HepG2 (cell line): ENCODE data around the gene CAST. TPM values are rescaled to one million over a fixed set of nuclear protein-coding genes. Genes with fewer than 3 reads are reported as not detected.

Source experiments
- CCDC6 ChIP-seq: sonication (generic); formaldehyde crosslinking; IDR thresholded peaks from 2 replicates; pipeline ENCODE4 v1.8.1; 2022; ENCODE audit warnings: mild to moderate bottlenecking, missing genetic modification reagents, moderate library complexity
- CEBPB ChIP-seq: IDR thresholded peaks from 2 replicates; pipeline ENCODE4 v1.6.1; 2011; ENCODE audit warnings: low read depth, low read length, improper control_type of control experiment, borderline replicate concordance
- EED ChIP-seq: sonication (generic); formaldehyde crosslinking; IDR thresholded peaks from 2 replicates; pipeline ENCODE4 v1.5.0; 2020; ENCODE audit warnings: mild to moderate bottlenecking, missing genetic modification reagents
- GATAD2A ChIP-seq: IDR thresholded peaks from 2 replicates; pipeline ENCODE4 v1.6.1; 2016
- HOXA9 ChIP-seq: sonication (generic); formaldehyde crosslinking; IDR thresholded peaks from 2 replicates; pipeline ENCODE4 v1.8.1; 2022; ENCODE audit warnings: missing genetic modification reagents, mild to moderate bottlenecking, moderate library complexity, borderline replicate concordance
- MAX ChIP-seq: IDR thresholded peaks from 2 replicates; pipeline ENCODE4 v1.6.1; 2012; ENCODE audit warnings: inconsistent platforms
- YEATS4 ChIP-seq: sonication (generic); formaldehyde crosslinking; IDR thresholded peaks from 2 replicates; pipeline ENCODE4 v1.4.0; 2020; ENCODE audit warnings: missing genetic modification reagents, borderline replicate concordance
- ZFAT ChIP-seq: sonication (generic); formaldehyde crosslinking; conservative IDR thresholded peaks from 2 replicates; pipeline ENCODE4 v1.8.1; 2023; ENCODE audit warnings: missing genetic modification reagents, inconsistent platforms
- ZNF678 ChIP-seq: sonication (generic); formaldehyde crosslinking; IDR thresholded peaks from 2 replicates; pipeline ENCODE4 v1.4.0; 2020; ENCODE audit warnings: mild to moderate bottlenecking, missing genetic modification reagents
- ZSCAN21 ChIP-seq: sonication (generic); formaldehyde crosslinking; IDR thresholded peaks from 2 replicates; pipeline ENCODE4 v1.8.0; 2022; ENCODE audit warnings: mild to moderate bottlenecking, missing genetic modification reagents, moderate library complexity, borderline replicate concordance
- polyA plus RNA-seq, 8 experiments: library from polyadenylated mRNA; depleted of rRNA in 3 of 8; stranded (reverse) in 7 of 8; unstranded in 1 of 8; fragments of >200 nt; fragmentation: Illumina TruSeq in 4 of 8; extraction: Trizol in 4 of 8; gene quantifications; 2 replicates each; pipeline versions ENCODE4 v1.2.1 to v1.2.3, GENCODE V29; 2011 to 2016; ENCODE audit warnings: low read depth in 4 of 8, missing spikeins in 1 of 8, mixed read lengths in 1 of 8; ENCODE audit not compliant: insufficient read depth in 1 of 8
- total RNA-seq, 5 experiments: library from RNA; depleted of rRNA; stranded (reverse); fragments of >200 nt; fragmentation: Illumina TruSeq; extraction: Trizol; gene quantifications; 2 replicates each; pipeline ENCODE4 v1.2.3, GENCODE V29; 2016; ENCODE audit warnings: low read depth in 1 of 5
- TF ChIP-seq, protein P1 (sequence below): sonication (generic); formaldehyde crosslinking; IDR thresholded peaks from 2 replicates; pipeline ENCODE4 v1.5.0; 2020; ENCODE audit warnings: mild to moderate bottlenecking, missing genetic modification reagents, borderline replicate concordance
- TF ChIP-seq, protein P2 (sequence below): sonication (generic); formaldehyde crosslinking; IDR thresholded peaks from 2 replicates; pipeline ENCODE4 v1.4.0; 2020; ENCODE audit warnings: mild to moderate bottlenecking, missing genetic modification reagents
- TF ChIP-seq, protein P3 (sequence below): sonication (generic); formaldehyde crosslinking; IDR thresholded peaks from 2 replicates; pipeline ENCODE4 v1.8.1; 2022; ENCODE audit warnings: mild to moderate bottlenecking, missing genetic modification reagents

The CAST gene
- total and polyA plus RNA-seq, 2 of the 13 experiments (the other 11 are each of a cell fraction or from before 2014, with no cell fraction given) = 42.1 to 67.6 TPM

GRCh38 chr5:96661855-96662724, at the start of gene CAST (continued):
- TF ChIP-seq, protein P1, sequence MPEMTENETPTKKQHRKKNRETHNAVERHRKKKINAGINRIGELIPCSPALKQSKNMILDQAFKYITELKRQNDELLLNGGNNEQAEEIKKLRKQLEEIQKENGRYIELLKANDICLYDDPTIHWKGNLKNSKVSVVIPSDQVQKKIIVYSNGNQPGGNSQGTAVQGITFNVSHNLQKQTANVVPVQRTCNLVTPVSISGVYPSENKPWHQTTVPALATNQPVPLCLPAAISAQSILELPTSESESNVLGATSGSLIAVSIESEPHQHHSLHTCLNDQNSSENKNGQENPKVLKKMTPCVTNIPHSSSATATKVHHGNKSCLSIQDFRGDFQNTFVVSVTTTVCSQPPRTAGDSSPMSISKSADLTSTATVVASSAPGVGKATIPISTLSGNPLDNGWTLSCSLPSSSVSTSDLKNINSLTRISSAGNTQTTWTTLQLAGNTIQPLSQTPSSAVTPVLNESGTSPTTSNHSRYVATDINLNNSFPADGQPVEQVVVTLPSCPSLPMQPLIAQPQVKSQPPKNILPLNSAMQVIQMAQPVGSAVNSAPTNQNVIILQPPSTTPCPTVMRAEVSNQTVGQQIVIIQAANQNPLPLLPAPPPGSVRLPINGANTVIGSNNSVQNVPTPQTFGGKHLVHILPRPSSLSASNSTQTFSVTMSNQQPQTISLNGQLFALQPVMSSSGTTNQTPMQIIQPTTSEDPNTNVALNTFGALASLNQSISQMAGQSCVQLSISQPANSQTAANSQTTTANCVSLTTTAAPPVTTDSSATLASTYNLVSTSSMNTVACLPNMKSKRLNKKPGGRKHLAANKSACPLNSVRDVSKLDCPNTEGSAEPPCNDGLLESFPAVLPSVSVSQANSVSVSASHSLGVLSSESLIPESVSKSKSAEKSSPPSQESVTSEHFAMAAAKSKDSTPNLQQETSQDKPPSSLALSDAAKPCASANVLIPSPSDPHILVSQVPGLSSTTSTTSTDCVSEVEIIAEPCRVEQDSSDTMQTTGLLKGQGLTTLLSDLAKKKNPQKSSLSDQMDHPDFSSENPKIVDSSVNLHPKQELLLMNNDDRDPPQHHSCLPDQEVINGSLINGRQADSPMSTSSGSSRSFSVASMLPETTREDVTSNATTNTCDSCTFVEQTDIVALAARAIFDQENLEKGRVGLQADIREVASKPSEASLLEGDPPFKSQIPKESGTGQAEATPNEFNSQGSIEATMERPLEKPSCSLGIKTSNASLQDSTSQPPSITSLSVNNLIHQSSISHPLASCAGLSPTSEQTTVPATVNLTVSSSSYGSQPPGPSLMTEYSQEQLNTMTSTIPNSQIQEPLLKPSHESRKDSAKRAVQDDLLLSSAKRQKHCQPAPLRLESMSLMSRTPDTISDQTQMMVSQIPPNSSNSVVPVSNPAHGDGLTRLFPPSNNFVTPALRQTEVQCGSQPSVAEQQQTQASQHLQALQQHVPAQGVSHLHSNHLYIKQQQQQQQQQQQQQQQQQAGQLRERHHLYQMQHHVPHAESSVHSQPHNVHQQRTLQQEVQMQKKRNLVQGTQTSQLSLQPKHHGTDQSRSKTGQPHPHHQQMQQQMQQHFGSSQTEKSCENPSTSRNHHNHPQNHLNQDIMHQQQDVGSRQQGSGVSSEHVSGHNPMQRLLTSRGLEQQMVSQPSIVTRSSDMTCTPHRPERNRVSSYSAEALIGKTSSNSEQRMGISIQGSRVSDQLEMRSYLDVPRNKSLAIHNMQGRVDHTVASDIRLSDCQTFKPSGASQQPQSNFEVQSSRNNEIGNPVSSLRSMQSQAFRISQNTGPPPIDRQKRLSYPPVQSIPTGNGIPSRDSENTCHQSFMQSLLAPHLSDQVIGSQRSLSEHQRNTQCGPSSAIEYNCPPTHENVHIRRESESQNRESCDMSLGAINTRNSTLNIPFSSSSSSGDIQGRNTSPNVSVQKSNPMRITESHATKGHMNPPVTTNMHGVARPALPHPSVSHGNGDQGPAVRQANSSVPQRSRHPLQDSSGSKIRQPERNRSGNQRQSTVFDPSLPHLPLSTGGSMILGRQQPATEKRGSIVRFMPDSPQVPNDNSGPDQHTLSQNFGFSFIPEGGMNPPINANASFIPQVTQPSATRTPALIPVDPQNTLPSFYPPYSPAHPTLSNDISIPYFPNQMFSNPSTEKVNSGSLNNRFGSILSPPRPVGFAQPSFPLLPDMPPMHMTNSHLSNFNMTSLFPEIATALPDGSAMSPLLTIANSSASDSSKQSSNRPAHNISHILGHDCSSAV = 0 out of 2 replicates have a peak, but pooled peaks have one; percentile 8
- peak; percentile 30; the same call in 1 of the 2 replicates for TF ChIP-seq YEATS4 (CRISPR knock-in tag)
- TF ChIP-seq CEBPB = peak; percentile 92
- peak; percentile 43; the same call in 1 of the 2 replicates for TF ChIP-seq MAX
- 0 out of 2 replicates have a peak, but pooled peaks have one; percentile 52 for TF ChIP-seq ZNF678 (CRISPR knock-in tag)
- TF ChIP-seq EED = 0 out of 2 replicates have a peak, but pooled peaks have one; percentile 14
- TF ChIP-seq, protein P2, sequence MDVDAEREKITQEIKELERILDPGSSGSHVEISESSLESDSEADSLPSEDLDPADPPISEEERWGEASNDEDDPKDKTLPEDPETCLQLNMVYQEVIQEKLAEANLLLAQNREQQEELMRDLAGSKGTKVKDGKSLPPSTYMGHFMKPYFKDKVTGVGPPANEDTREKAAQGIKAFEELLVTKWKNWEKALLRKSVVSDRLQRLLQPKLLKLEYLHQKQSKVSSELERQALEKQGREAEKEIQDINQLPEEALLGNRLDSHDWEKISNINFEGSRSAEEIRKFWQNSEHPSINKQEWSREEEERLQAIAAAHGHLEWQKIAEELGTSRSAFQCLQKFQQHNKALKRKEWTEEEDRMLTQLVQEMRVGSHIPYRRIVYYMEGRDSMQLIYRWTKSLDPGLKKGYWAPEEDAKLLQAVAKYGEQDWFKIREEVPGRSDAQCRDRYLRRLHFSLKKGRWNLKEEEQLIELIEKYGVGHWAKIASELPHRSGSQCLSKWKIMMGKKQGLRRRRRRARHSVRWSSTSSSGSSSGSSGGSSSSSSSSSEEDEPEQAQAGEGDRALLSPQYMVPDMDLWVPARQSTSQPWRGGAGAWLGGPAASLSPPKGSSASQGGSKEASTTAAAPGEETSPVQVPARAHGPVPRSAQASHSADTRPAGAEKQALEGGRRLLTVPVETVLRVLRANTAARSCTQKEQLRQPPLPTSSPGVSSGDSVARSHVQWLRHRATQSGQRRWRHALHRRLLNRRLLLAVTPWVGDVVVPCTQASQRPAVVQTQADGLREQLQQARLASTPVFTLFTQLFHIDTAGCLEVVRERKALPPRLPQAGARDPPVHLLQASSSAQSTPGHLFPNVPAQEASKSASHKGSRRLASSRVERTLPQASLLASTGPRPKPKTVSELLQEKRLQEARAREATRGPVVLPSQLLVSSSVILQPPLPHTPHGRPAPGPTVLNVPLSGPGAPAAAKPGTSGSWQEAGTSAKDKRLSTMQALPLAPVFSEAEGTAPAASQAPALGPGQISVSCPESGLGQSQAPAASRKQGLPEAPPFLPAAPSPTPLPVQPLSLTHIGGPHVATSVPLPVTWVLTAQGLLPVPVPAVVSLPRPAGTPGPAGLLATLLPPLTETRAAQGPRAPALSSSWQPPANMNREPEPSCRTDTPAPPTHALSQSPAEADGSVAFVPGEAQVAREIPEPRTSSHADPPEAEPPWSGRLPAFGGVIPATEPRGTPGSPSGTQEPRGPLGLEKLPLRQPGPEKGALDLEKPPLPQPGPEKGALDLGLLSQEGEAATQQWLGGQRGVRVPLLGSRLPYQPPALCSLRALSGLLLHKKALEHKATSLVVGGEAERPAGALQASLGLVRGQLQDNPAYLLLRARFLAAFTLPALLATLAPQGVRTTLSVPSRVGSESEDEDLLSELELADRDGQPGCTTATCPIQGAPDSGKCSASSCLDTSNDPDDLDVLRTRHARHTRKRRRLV = no peak
- TF ChIP-seq HOXA9 (CRISPR knock-in tag) = no peak
- no peak for TF ChIP-seq ZFAT (CRISPR knock-in tag)
- TF ChIP-seq, protein P3, sequence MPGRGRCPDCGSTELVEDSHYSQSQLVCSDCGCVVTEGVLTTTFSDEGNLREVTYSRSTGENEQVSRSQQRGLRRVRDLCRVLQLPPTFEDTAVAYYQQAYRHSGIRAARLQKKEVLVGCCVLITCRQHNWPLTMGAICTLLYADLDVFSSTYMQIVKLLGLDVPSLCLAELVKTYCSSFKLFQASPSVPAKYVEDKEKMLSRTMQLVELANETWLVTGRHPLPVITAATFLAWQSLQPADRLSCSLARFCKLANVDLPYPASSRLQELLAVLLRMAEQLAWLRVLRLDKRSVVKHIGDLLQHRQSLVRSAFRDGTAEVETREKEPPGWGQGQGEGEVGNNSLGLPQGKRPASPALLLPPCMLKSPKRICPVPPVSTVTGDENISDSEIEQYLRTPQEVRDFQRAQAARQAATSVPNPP (CRISPR knock-in tag) = no peak
- peak; percentile 47; the same call in 1 of the 2 replicates for TF ChIP-seq GATAD2A (CRISPR knock-in tag)
- TF ChIP-seq ZSCAN21 (CRISPR knock-in tag) = peak; percentile 66; the same call in 1 of the 2 replicates
- peak; percentile 41; the same call in 1 of the 2 replicates for TF ChIP-seq CCDC6 (CRISPR knock-in tag)
